Mononuclear cell (primary cell): Measurements from ENCODE around the gene NOM1. TPM values are rescaled to one million over a fixed set of nuclear protein-coding genes. Genes with fewer than 3 reads are reported as not detected.
A peak's percentile ranks its signal among the peaks of the same experiment; 100 is the strongest.

ENCODE experiments used
- H3K27me3 ChIP-seq: 2 replicates; pipeline ENCODE4 v1.6.0; 2011; ENCODE audit warnings: low read length, control low read depth; ENCODE audit not compliant: insufficient read depth
- H3K4me1 ChIP-seq: 2 replicates; pipeline ENCODE4 v1.5.1; 2011; ENCODE audit warnings: mild to moderate bottlenecking, low read length, control low read depth; ENCODE audit not compliant: insufficient read depth
- H3K4me3 ChIP-seq: 2 replicates; pipeline ENCODE4 v1.5.1; 2011; ENCODE audit warnings: mild to moderate bottlenecking, low read length, moderate library complexity
- H3K9me3 ChIP-seq: 2 replicates; pipeline ENCODE4 v1.5.1; 2011; ENCODE audit warnings: low read depth, mild to moderate bottlenecking, control low read depth, low read length
- total RNA-seq: library from RNA; depleted of rRNA; stranded (reverse); fragments of >200 nt; gene quantifications from one replicate; pipeline ENCODE4 v1.2.3, GENCODE V29; 2012

NOM1 gene
- total RNA-seq, 1 donor: 17.3 TPM

DNA sequence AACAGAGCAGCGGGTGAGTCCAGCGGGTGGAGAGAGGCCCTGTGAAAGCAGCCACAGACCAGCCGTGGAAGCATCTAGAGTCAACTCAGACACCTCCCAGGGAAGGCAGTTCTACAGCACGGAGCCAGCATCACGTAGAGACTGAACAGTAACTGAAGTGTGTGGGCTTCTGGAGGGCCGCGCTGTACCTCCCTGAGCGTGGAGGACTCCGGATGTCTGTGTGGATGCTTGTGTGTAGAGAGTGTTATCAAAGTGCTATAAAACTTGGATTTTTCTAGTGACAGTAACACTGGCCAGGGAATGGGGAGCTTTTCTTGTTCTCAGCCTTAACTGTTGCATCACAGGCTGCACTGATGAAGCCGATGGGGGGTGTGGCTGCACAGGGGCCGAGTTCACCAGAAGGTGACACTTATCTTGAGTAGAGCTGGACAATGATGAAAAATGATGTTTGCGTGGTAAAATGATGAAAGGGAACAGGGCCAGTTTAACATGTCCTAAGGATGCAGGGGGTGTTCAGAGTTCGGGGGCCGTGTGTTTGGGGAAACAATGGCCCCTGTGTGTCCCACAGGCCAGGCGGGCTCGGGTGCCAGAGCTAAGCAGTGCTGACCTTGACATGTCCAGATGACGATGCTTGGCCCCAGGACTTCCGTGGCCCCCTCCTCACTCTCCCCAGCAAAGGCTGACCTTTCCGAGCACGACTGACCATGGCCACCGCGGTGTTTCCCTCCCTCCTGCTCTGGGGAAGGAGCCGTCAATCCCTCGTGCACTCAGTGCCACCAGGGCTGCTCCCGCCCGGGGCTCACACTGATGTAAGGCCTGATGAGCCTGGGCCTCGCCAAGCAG, 39.1 kb downstream of the NOM1 start:
- Histone ChIP-seq H3K27me3 (no peaks in the 10 kb centered on the region), H3K4me1 (no peaks in the 10 kb centered on the region), H3K4me3 (no peak overlapping the region), H3K9me3 (no peaks in the 10 kb centered on the region)

GRCh38 chr7:156989766-156990535, 40.4 kb downstream of the NOM1 start:
- Histone ChIP-seq H3K4me1 (no peaks in the 10 kb centered on the region), H3K4me3 (no peak overlapping the region), H3K9me3 (no peaks in the 10 kb centered on the region), H3K27me3 (no peaks in the 10 kb centered on the region)

GRCh38 chr7:156993021-156993924, 43.8 kb downstream of the NOM1 start:
- Histone ChIP-seq H3K9me3 (no peaks in the 10 kb centered on the region), H3K27me3 (peaks cover 22% of the 10 kb centered on the region), H3K4me3 (no peak overlapping the region), H3K4me1 (no peaks in the 10 kb centered on the region)

DNA sequence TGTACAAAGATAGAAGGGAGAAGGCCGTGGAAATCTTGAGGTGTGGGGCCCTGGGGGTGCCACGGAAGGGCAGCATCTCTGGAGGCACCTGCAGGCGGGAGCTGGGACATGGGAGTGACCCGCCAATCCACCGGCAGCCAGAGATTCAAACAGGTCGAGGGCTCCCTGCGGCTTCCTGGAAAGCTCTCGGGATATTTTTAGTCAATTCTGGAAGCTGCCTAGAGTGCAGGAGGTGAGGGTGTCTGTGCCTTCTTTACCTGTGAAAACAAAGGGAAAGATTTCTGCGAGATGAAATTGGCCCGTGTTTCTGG, 44.4 kb downstream of the NOM1 start:
- Histone ChIP-seq H3K4me3 (no peak overlapping the region), H3K9me3 (no peaks in the 10 kb centered on the region), H3K4me1 (peaks cover under 1% of the 10 kb centered on the region), H3K27me3 (peaks cover 29% of the 10 kb centered on the region)

DNA sequence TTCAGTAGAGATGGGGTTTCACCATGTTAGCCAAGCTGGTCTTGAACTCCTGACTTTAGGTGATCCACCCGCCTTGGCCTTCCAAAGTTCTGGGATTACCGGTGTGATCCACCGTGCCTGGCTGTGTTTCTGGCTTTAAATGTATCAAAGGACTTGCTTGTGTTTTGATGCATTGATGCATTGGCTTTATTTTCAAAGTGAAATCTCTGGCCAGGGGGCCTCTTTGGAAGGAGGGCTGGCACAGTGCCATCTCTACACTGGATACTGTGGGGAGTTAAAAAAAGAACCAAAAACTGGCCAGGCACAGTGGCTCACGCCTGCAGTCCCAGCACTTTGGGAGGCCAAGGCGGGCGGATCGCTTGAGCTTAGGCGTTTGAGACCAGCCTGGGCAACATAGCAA, 44.9 kb downstream of the NOM1 start:
- H3K27me3 ChIP-seq: peaks cover 34% of the 10 kb centered on the region
- no peak overlapping the region for H3K4me3 ChIP-seq
- H3K9me3 ChIP-seq: no peaks in the 10 kb centered on the region
- H3K4me1 ChIP-seq: peaks cover 6% of the 10 kb centered on the region

DNA sequence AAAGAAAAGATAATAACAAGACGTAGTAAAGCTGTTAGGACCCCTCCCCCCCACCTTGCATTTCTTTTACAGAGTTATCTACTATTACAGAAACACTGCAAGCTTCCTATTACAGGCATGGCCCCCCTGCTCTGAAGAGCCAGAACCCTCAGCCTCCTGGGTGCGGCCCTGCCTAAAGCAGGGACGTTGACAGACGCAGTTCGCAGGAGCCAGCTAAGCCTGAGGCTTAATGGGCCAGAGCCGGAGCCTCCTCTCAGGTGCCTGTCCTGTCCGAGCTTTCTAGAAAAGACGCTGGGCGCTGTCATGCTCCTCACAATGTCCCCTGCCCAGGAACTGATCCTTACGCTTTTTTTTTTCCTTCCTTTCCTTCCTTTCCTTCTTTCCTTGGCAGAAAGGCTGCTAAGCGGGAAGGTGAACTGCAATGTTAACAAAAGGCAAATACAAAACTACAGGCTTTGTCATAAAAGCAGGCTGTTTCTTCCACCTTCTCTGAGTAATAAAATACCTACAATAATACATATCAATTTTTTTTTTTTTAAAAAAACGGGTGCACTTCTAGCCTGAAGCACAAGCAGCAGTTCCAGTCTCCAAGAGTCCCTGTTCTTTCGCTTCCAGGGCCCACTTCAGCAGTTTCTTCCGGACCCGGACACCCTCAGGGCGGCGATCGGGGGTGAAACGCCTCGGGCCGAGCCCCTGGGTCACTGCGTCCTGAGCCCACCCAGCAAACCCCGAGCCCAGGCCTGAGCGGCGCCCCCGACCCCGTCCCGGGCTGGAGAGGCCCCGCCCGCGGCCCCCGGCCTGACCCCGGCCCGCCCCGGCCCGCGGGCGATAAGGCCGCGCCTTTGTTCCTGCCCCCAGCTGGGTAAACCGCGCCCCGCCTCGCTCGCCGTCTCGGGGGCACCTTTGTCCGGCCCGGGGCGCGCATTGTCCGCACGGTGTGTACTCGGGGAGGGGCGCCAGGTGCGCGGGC, 49.8 kb downstream of the NOM1 start:
- peak overlapping the region; percentile 12 for H3K4me3 ChIP-seq
- peaks cover 75% of the 10 kb centered on the region for H3K27me3 ChIP-seq

DNA sequence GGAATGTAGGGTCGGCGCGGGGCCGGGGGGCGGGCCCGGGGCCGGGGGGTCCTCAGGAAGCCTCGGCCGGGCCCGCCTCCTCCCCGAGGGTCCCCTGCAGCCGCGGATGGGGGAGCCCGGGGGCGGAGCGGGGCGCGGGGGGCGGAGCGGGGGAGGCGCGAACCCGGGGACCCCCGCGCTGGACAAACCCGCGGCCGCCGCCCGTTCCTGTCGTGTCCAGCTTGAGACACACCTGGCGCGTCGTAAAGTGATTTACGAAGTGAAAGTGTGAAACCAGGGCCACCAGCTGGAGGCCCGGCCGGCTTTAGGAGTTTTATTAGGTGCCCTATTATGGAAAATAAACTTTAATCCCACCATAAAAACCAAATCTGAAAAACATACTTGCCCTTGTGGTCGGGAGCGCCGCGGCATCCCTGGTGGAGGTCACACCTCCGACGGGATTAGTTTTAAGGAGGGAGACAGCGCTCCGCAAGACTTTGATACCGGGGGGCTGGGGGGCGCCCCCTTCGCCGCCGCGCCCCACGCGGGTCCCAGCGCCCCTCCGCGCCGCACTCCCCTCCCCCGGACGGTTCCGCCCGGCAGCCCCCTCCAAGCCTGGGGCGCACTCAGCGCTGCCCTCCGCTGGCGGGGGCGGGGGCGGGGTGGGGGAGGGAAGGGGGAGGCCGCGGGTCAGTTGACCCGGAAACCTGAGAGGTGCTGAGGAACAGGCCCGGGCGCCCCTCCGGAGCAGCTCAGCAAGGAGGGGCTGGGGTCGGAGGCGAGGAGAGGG, 50.6 kb downstream of the NOM1 start:
- Histone ChIP-seq H3K27me3 (peaks cover 81% of the 10 kb centered on the region), H3K9me3 (no peaks in the 10 kb centered on the region), H3K4me3 (no peak overlapping the region), H3K4me1 (peaks cover 17% of the 10 kb centered on the region)

More for the DNA sequence above, 49.8 kb downstream of the NOM1 start:
- H3K9me3 ChIP-seq: no peaks in the 10 kb centered on the region
- peaks cover 17% of the 10 kb centered on the region for H3K4me1 ChIP-seq

DNA sequence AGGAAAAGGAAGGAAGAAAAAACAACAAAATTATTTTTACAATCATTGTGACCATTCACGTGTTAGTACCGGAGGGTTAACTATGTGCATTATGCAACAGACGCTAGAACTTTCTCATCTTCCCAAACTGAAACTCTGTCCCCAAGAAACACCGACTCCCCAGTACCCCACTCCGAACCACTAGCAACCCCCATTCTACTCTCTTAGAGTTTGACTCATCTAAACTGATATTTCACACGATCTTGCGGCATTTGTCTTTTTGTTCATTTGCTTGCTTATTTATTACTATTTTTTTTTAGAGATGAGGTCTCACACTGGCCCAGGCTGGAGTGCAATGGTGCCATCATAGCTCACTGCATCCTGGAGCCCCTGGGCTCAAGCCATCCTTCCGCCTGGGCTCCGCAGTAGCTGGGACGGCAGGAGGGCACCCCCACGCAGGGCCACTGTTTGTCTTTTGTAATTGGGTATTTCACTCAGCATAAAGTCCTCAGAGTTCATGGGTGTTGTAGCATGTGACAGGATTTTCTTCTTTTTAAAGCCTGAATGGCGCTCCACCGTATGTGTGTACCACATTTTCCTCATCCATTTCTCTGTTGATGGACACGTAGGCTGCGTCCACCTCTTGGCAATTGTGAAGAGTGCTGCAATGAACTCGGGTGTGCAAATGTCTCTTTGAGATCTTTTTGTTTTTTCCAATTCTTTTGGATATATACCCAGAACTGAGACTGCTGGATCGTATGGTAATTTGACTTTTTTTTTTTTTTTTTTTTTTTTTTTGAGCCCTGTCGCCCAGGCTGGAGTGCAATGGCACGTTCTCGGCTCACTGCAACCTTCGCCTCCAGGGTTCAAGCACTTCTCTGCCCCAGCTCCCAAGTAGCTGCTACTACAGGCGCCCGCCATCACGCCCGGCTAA, 51.5 kb downstream of the NOM1 start:
- H3K4me1 ChIP-seq: peaks cover 17% of the 10 kb centered on the region
- no peak overlapping the region for H3K4me3 ChIP-seq
- H3K27me3 ChIP-seq: peaks cover 84% of the 10 kb centered on the region
- H3K9me3 ChIP-seq: no peaks in the 10 kb centered on the region

GRCh38 chr7:157001920-157002818, 52.7 kb downstream of the NOM1 start:
- Histone ChIP-seq H3K4me1 (peaks cover 17% of the 10 kb centered on the region), H3K9me3 (no peaks in the 10 kb centered on the region), H3K4me3 (no peak overlapping the region), H3K27me3 (peaks cover 84% of the 10 kb centered on the region)

DNA sequence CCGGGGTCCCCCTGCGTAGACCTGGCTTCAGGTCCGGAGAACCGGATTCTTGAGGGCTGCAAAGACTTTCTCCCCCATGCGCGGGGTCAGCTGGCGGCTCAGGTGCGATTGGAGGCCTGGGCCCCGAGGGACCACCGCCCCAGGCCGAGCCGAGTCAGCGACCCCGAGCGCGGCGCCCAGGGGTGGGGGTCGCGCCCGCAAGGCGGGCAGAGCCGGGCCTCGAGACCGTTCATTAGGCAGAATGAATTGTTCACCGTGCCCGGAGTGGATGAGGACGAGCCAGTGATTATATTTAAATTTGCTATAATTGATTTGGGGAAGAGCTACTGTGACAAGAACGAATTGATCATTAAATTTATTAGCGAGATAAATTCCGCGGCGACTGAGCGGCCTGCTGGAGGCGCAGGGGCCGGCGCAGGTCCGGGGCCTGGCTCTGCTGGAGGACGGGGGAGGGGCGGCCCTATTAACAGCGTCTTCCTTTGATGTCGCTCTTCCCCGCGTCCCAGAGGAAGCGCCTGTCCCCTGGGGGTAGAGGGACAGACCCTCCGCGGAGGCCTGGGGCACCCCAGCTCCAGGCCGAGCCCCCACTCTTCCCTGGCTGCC, 53.4 kb downstream of the NOM1 start:
- peaks cover 17% of the 10 kb centered on the region for H3K4me1 ChIP-seq
- H3K9me3 ChIP-seq: no peaks in the 10 kb centered on the region
- H3K27me3 ChIP-seq: peaks cover 84% of the 10 kb centered on the region
- no peak overlapping the region for H3K4me3 ChIP-seq

GRCh38 chr7:157003445-157003755, 53.9 kb downstream of the NOM1 start:
- Histone ChIP-seq H3K4me3 (no peak overlapping the region), H3K9me3 (no peaks in the 10 kb centered on the region), H3K4me1 (peaks cover 17% of the 10 kb centered on the region), H3K27me3 (peaks cover 84% of the 10 kb centered on the region)
